Inflammatory macrophage treated with lipopolysaccharide for 1 hour (primary cell): ENCODE data around the gene DNAH7.
"Not testable (repeated sequence)": the region's sequence is repeated elsewhere in the genome, so short reads cannot be mapped to it uniquely, and the experiment has no call there.

Experiments
- DNase-seq, 2 donors: peaks; one replicate each; pipeline ENCODE4 v3.0.0-alpha.2; 2020 to 2022

Gene DNAH7

GRCh38 chr2:195959341-195959740 is 109.3 kb downstream of the DNAH7 start:
- DNase-seq, result no peak

GRCh38 chr2:195956725-195957124 is 111.9 kb downstream of the DNAH7 start:
- no peak for DNase-seq

- DNase-seq, result no peak
Measured at GRCh38 chr2:195945056-195945455, 123.6 kb downstream of the DNAH7 start.

DNA sequence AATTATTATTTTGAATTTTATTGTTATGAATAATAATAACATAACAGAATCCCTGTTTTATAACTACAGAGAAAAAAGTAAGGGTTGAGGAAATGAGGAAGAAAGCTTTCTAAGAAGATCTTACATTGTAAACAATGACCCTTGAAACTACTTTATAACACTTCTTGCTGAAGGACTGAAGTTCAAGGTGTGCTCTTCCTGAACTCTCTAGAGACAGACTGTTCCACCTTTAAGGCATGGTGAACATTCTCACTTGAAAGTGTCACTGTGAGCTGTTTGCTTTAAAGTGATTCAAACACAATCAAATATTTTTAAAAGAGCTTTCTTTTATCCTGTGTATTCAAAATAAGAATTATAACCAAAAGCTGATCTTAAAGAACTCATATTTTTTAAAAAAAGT is 131.5 kb downstream of the DNAH7 start:
- DNase-seq, result no peak

DNA sequence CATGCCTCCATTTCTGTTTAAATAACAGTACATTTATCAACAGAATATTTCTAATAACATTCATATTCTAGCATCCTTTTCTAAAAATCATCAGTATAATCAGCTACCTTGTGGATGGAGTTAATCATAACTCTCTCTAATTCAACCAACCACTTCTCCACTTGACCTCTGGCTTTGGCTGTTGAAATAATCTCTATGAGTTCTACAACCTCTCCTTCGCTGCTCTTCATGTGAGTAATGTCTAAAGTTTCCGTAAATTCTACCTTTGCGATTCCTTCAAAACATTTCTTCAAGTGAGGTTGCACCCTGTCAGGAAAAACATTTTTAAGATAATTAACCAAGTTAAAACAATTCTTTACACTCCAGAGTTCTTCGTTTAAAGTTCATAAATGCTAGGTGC is 134.2 kb downstream of the DNAH7 start:
- no peak for DNase-seq

GRCh38 chr2:195929531-195929930 is 139.1 kb downstream of the DNAH7 start:
- DNase-seq, result no peak

DNA sequence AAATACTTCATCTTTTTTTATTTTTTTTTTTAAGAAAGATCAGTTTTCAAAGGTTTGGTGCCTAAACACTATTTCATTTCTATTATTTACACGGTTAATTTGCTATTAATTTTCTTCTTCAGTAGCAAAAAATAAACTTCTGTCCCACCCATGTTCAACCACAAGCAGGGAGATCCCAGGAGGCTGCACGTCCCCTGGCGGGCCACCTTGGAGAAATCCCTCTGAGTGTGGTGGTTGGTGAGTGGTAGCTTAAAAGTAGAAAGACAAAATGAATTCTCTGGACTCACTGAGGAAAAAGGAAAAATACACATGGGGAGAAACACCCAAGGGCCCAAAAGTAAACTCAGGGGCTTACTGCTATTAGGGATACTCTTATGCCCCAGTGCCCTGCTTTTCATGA is 143.5 kb downstream of the DNAH7 start:
- no peak for DNase-seq

DNA sequence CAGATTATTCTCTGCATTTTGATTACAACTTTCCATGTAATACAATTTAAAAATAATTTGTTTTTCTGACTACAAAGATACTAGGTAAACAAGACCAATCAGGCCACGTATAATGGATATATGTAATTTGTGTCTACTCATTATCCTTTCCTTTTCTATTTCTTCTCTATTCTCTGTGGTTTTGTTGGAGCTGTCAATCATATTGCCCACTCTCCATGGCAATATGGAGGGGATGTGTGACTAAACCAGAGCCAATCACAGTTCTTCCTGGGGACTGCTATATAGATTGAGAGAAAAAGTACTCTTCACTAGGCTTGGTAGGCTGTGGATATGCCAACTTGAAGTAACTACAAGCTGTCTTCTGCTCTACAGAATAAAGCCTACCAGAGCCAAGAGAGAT is 144.7 kb downstream of the DNAH7 start:
- DNase-seq, result no peak

GRCh38 chr2:195917021-195917600 is 151.5 kb downstream of the DNAH7 start:
- not testable (repeated sequence) for DNase-seq

DNA sequence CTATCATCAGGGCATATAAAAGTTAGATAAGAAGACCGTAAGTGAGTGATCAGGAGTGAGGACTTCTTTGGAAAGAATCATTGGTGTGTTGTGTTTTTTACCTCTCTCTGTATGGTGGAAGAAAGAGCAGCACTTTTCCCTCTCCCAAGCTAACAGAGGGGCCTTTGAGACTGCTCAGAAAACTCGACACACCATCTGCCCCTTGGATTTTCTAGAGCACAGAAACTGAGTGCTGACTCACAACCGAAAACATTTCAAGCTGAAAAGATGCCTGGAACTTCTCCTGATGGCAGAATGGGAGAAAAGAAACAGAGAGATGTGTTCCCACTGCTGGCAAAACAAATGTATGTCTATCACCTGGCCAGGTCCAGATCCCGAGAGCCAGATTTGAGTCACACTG is 156.6 kb downstream of the DNAH7 start:
- no peak for DNase-seq

GRCh38 chr2:195910570-195910969 is 158.1 kb downstream of the DNAH7 start:
- DNase-seq, result no peak

DNA sequence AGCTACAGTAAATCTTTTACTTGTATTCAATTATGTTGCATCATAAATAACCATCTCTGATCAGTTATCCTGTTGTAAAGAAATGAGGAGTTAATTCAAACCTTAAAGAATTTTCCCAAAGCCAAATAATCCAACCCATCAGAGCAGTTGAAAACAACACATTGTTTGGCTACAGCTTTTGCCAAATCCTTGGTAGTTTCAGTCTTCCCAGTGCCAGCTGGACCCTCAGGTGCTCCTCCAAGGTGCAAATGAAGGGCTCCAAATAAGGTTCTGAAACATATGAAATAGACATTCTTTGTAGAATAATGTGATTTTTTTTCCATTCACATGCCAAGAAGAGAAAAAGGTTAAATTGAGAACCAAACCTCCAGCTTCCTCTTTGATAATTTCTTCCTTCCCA is 158.7 kb downstream of the DNAH7 start:
- DNase-seq, result no peak

GRCh38 chr2:195907474-195907873 is 161.2 kb downstream of the DNAH7 start:
- DNase-seq, result no peak

DNA sequence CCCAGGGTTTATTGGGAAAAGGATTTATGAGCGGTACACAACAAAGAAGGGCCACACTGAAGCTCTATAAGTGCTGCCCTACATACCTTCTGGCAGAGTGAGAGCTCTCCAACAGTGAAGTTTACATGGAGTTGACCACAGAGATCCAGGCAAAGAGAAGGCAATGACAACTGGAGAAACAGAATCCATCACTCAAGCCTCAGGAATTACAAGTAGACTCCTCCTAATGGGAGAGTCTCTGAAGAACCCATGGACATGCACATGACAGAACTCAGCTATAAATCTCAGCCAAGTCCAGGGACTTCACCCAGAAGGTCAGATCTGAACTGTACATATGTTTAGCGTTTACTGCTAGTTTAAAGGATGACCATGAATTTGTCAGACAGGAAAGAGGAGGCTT is 164.7 kb downstream of the DNAH7 start:
- no peak for DNase-seq

DNA sequence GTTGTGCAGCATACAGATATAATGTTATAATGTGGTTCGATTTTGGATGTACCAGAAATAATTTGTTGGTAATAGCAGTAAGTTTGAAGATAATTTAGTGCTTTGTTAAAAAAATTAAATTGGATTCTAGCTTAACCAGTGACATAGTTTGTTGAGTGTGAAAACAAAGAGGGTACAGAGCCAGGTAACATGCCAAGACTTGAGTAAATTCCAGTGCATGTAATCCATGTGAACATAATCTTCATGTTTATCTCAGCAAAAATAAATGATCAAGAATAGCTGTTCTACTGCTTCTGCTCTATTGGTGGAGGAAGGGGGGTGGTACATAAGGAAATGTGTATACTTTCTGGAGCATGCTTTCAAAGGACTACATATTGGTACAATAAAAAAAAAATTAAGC is 165.8 kb downstream of the DNAH7 start:
- DNase-seq, result no peak

DNA sequence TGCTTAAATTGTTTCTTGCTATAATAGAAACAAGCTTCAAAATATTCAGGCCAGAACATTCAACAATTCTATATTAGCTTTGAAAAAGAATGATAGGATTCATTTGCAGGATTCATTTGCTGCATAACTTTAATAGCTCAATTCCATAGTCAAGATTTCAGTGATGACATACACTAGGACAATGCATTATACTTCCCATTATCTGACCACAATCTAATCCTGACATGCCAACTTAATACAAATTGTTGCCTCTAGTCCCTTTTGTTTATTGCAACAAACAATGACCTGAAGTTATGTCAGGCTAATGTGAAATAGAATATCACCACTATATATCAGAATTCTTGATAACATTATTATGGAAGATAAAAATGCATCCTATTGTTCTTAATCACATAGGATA is 169.4 kb downstream of the DNAH7 start:
- DNase-seq, result no peak

GRCh38 chr2:195898505-195899191 is 170.0 kb downstream of the DNAH7 start:
- no peak for DNase-seq

GRCh38 chr2:195891081-195891480 is 177.6 kb downstream of the DNAH7 start:
- no peak for DNase-seq

DNA sequence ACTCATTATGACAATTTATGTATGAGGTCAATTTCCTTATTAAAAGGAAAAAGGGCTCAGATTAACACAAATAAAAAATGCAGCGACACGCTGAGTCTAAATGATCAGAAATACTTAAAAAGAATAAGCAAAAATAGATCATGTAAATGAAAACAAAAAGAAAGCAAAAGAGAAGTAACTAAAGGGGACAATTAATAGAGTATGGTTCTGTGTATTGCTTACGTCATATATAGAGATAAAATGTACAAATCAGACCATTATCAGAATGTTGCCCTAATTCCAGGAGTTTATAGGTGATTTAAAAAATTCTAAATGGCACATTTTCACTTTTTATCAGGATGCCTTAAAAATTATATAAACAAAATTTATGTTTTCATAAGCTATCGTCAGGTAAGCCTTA is 189.5 kb downstream of the DNAH7 start:
- no peak for DNase-seq

DNA sequence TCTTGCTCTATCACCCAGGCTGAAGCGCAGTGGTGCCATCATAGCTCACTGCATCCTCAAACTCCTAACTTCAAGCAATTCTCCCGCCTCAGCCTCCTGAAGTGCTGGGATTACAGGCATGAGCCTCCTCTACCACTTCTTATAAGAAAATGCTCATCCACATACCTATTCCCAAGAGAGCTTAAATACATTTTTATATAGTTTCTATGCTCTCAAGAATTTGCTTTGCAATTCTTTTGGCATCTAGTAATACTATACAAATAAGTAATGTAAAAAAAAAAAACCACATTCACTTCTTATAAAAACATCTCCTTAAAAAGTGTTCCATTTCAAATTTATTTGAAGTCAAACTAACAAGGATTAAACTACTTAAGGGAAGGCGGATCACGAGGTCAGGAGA is 197.3 kb downstream of the DNAH7 start:
- DNase-seq, result no peak

DNA sequence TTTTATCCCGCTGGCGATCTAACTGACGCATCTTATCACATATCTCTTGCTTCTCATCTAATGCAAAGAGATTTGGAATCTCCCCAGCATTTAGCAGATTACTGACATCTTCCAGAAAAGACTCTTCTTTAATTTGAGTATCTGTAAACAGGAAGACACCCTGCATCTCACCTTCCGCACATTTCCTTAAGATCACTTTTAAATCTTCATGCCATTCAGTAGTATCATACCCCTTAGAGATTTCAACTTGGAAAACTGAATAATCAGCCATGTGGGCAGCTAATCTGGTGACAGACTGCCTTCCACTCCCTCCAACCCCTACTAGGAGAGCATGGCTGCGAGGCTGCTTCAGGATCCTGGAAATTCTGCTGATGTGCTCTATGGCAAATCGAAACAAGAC is 204.3 kb downstream of the DNAH7 start:
- no peak for DNase-seq

- DNase-seq, result peak; percentile 38 to 42
Measured at GRCh38 chr2:195863564-195863963, 205.1 kb downstream of the DNAH7 start.

- DNase-seq, result no peak
Measured at GRCh38 chr2:195863121-195863520, 205.5 kb downstream of the DNAH7 start.

DNA sequence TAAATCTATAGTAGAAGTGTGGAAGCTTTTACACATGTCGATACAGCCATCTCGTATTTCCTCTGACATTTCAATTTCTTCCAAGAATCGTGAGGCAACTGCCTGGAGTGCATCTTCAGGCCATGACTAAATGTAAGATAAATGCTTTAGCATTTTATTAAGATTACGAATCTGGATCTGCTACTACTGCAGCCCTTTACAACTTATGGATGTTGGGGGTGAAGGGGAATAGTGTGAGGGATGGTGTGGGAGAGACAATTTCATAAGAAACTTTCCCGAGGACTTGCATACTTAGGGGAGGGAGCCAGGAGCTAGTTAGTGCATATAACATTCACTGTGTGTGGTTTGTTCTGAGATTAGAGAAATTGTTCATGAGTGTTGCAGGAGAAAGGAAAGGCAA is 206.8 kb downstream of the DNAH7 start:
- DNase-seq, result no peak

DNA sequence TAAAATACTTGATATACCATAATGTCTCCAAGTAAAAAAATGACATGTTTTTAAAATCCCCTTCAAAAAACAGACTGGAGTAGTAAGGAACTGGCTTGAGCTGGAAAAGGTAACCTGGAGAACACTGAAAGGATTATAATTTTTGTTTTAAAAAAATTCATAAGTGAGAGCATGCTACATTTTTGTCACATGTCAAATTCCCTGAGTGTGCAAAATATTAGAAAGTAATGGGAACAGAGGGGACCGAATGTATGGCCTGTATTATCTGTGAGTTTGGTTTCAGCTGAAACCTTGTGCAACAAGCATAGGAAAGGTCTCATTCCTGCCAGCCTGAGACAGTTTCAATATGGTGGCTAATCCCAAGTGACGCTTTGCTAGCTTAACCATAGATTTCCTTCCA is 209.1 kb downstream of the DNAH7 start:
- DNase-seq, result no peak
